ENCODE results near the gene RAMP3. TPM values are rescaled to one million over a fixed set of nuclear protein-coding genes. Genes with fewer than 3 reads are reported as not detected.
"Not testable (repeated sequence)": the region's sequence is repeated elsewhere in the genome, so short reads cannot be mapped to it uniquely, and the experiment has no call there.

The RAMP3 gene
- total and polyA plus RNA-seq, 2 donors (not counting 1 experiment from before 2014, with no cell fraction given) = 0.17 TPM; not detected in 1

DNA sequence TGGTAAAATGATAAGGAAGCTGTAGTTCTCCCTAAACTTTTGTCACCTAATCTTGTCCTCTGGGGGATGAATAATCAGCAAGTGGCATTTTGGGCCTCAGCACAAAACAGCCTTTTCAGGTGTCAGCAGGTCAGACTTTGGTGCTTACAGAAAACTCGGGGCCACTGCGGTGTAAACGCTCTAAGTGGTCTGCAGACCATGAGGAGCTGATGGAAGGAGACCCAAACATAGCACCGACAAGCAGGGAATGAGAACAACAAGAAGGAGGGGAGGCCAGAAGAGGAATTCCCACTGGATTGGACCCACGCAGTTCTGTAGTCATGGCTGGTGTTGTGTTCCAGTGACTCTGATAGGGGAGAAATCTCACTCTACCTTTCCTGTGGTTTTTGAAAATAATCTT is 45.4 kb downstream of the RAMP3 start:
- TF ChIP-seq, protein P1, sequence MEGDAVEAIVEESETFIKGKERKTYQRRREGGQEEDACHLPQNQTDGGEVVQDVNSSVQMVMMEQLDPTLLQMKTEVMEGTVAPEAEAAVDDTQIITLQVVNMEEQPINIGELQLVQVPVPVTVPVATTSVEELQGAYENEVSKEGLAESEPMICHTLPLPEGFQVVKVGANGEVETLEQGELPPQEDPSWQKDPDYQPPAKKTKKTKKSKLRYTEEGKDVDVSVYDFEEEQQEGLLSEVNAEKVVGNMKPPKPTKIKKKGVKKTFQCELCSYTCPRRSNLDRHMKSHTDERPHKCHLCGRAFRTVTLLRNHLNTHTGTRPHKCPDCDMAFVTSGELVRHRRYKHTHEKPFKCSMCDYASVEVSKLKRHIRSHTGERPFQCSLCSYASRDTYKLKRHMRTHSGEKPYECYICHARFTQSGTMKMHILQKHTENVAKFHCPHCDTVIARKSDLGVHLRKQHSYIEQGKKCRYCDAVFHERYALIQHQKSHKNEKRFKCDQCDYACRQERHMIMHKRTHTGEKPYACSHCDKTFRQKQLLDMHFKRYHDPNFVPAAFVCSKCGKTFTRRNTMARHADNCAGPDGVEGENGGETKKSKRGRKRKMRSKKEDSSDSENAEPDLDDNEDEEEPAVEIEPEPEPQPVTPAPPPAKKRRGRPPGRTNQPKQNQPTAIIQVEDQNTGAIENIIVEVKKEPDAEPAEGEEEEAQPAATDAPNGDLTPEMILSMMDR (conservative IDR thresholded peaks at IDR 0.05 in 1 of 2, IDR thresholded peaks at IDR 0.05 in 1 of 2; ENCODE audit: low read depth in 1 of 2, low read length in 2 of 2) = no peak
- no peak for TF ChIP-seq EZH2 (IDR thresholded peaks at IDR 0.05; ENCODE audit: low read length, missing control alignments)
- Histone ChIP-seq H3K4me3 (replicated peaks in 1 of 4; ENCODE audit: control extremely low read depth in 1 of 4, insufficient read depth in 1 of 4, low read depth in 3 of 4, low read length in 4 of 4) (no peak overlapping the region), H3K36me3 (ENCODE audit: control insufficient read depth, insufficient read depth, low read length) (no peaks in the 10 kb centered on the region), H3K9me3 (ENCODE audit: control insufficient read depth, insufficient read depth, low read depth, low read length) (no peaks in the 10 kb centered on the region), H3K27me3 (ENCODE audit: control insufficient read depth, insufficient read depth, low read length) (peaks cover 3% of the 10 kb centered on the region), H3K79me2 (ENCODE audit: control insufficient read depth, insufficient read depth, low read length) (no peaks in the 10 kb centered on the region), H3K4me2 (ENCODE audit: extremely low read depth, insufficient read depth, low read length) (no peak overlapping the region), H3K4me1 (ENCODE audit: control insufficient read depth, extremely low read depth, insufficient read depth, low read length) (no peaks in the 10 kb centered on the region), H3K9ac (ENCODE audit: insufficient read depth, low read length) (no peak overlapping the region), H3K27ac (ENCODE audit: insufficient read depth, low read length) (no peak overlapping the region), H2AFZ (ENCODE audit: low read length) (no peak overlapping the region), H4K20me1 (ENCODE audit: control insufficient read depth, extremely low read depth, insufficient read depth, low read length) (no peaks in the 10 kb centered on the region)
- DNase-seq (ENCODE audit: low read depth in 2 of 2) = no peak

DNA sequence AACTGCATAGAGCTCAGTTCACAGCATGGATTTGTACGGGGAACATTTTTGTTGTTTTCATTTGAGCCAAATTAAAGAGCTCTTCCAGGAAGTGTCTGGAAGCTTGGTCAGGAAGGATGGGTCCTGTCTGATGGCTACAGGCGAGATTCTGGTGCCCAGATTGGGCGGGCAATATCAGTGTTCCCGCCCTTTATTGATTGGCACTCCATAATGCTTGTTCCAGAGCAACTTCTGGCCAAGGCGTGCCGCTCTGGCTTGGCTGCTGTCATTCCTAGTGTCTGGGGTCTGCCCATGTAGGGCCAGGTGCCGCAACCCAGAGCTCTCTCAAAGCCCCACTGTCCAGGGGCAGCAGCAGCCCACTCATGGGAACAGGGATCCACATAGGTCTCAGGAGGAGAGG is 45.9 kb downstream of the RAMP3 start:
- H3K27me3 ChIP-seq (ENCODE audit: control insufficient read depth, insufficient read depth, low read length) = peaks cover 6% of the 10 kb centered on the region
- H3K27ac ChIP-seq (ENCODE audit: insufficient read depth, low read length) = no peak overlapping the region
- TF ChIP-seq, protein P1 (conservative IDR thresholded peaks at IDR 0.05 in 1 of 2, IDR thresholded peaks at IDR 0.05 in 1 of 2; ENCODE audit: low read depth in 1 of 2, low read length in 2 of 2) = no peak
- no peak for TF ChIP-seq EZH2 (IDR thresholded peaks at IDR 0.05; ENCODE audit: low read length, missing control alignments)
- no peaks in the 10 kb centered on the region for H3K79me2 ChIP-seq (ENCODE audit: control insufficient read depth, insufficient read depth, low read length)
- H2AFZ ChIP-seq (ENCODE audit: low read length) = no peak overlapping the region
- no peak for DNase-seq (ENCODE audit: low read depth in 2 of 2)
- H3K4me2 ChIP-seq (ENCODE audit: extremely low read depth, insufficient read depth, low read length) = no peak overlapping the region
- H3K9me3 ChIP-seq (ENCODE audit: control insufficient read depth, insufficient read depth, low read depth, low read length) = no peaks in the 10 kb centered on the region
- H4K20me1 ChIP-seq (ENCODE audit: control insufficient read depth, extremely low read depth, insufficient read depth, low read length) = no peaks in the 10 kb centered on the region
- H3K9ac ChIP-seq (ENCODE audit: insufficient read depth, low read length) = no peak overlapping the region
- H3K4me1 ChIP-seq (ENCODE audit: control insufficient read depth, extremely low read depth, insufficient read depth, low read length) = no peaks in the 10 kb centered on the region
- H3K4me3 ChIP-seq (replicated peaks in 1 of 4; ENCODE audit: control extremely low read depth in 1 of 4, insufficient read depth in 1 of 4, low read depth in 3 of 4, low read length in 4 of 4) = no peak overlapping the region
- H3K36me3 ChIP-seq (ENCODE audit: control insufficient read depth, insufficient read depth, low read length) = no peaks in the 10 kb centered on the region

DNA sequence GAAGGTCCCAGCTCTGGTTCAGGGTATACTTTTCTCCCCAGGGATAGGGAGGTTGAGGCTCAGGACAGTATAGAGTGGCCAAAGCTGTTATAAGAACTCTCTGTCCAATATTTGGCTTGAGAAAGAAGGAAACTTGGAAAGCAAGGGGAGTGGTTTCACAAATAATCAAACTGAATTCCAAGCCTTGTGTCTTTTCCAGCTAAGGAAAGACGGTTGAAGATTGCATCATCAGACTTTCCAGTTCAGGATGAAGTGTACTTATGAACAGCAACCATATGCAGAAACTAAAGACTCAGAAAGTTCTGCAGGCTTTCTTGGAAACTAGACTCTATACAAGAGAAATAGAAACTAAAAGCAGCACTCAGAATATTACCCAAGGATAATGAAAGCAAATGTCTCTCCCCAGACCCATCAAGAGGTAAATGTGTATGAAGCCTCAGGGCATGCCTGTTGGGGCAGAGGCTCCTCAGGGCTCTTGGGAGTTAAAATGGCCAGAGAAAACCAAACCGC is 46.4 kb downstream of the RAMP3 start:
- Histone ChIP-seq H3K36me3 (ENCODE audit: control insufficient read depth, insufficient read depth, low read length) (no peaks in the 10 kb centered on the region), H3K79me2 (ENCODE audit: control insufficient read depth, insufficient read depth, low read length) (no peaks in the 10 kb centered on the region), H3K4me2 (ENCODE audit: extremely low read depth, insufficient read depth, low read length) (no peak overlapping the region), H3K27ac (ENCODE audit: insufficient read depth, low read length) (no peak overlapping the region), H3K4me1 (ENCODE audit: control insufficient read depth, extremely low read depth, insufficient read depth, low read length) (no peaks in the 10 kb centered on the region), H3K9me3 (ENCODE audit: control insufficient read depth, insufficient read depth, low read depth, low read length) (no peaks in the 10 kb centered on the region), H2AFZ (ENCODE audit: low read length) (no peak overlapping the region), H3K4me3 (replicated peaks in 1 of 4; ENCODE audit: control extremely low read depth in 1 of 4, insufficient read depth in 1 of 4, low read depth in 3 of 4, low read length in 4 of 4) (peak overlapping the region in 3 of 4 experiments; percentile 3 to 24 (median 21)), H3K9ac (ENCODE audit: insufficient read depth, low read length) (no peak overlapping the region), H4K20me1 (ENCODE audit: control insufficient read depth, extremely low read depth, insufficient read depth, low read length) (no peaks in the 10 kb centered on the region), H3K27me3 (ENCODE audit: control insufficient read depth, insufficient read depth, low read length) (peaks cover 6% of the 10 kb centered on the region)
- TF ChIP-seq, protein P1 (conservative IDR thresholded peaks at IDR 0.05 in 1 of 2, IDR thresholded peaks at IDR 0.05 in 1 of 2; ENCODE audit: low read depth in 1 of 2, low read length in 2 of 2) = no peak
- TF ChIP-seq EZH2 (IDR thresholded peaks at IDR 0.05; ENCODE audit: low read length, missing control alignments) = no peak
- DNase-seq (ENCODE audit: low read depth in 2 of 2) = peak; percentile 10 to 83

DNA sequence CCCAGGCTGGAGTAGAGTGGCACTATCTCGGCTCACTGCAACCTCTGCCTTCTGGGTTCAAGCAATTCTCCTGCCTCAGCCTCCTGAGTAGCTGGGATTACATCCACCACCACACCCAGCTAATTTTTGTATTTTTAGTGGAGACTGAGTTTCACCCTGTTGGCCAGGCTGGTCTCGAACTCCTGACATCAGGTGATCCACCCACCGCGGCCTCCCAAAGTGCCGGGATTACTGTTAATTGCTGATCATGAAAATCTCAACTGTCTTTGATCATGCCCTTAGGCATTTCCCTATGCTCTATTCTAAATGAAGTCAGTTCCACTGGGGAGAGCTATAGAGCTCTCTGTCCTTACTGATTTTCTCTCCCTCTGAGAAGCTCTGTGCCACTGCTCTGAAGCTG is 48.7 kb downstream of the RAMP3 start:
- H3K27me3 ChIP-seq (ENCODE audit: control insufficient read depth, insufficient read depth, low read length); H3K4me2 ChIP-seq (ENCODE audit: extremely low read depth, insufficient read depth, low read length); H3K36me3 ChIP-seq (ENCODE audit: control insufficient read depth, insufficient read depth, low read length); H3K9me3 ChIP-seq (ENCODE audit: control insufficient read depth, insufficient read depth, low read depth, low read length); H3K79me2 ChIP-seq (ENCODE audit: control insufficient read depth, insufficient read depth, low read length); H2AFZ ChIP-seq (ENCODE audit: low read length); H3K4me1 ChIP-seq (ENCODE audit: control insufficient read depth, extremely low read depth, insufficient read depth, low read length); DNase-seq (ENCODE audit: low read depth in 2 of 2); H4K20me1 ChIP-seq (ENCODE audit: control insufficient read depth, extremely low read depth, insufficient read depth, low read length); H3K4me3 ChIP-seq (replicated peaks in 1 of 4; ENCODE audit: control extremely low read depth in 1 of 4, insufficient read depth in 1 of 4, low read depth in 3 of 4, low read length in 4 of 4); H3K9ac ChIP-seq (ENCODE audit: insufficient read depth, low read length); H3K27ac ChIP-seq (ENCODE audit: insufficient read depth, low read length): not testable (repeated sequence)

DNA sequence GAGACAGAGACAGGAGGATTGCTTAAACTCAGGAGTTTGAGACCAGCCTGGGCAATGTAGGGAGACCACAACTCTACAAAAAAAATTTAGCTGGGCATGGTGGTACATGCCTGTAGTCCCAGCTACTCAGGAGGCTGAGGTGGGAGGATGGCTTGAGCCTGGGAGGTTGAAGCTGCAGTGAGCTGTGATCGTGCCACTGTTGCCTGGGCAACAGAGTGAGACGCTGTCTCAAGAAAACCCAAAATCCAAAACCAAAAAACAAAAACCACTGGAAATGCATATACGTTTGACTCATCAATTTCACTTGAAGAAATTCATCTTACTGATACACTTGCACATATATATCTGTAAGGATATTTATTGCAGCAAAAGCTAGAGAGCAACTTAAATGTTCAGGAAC is 52.3 kb downstream of the RAMP3 start:
- not testable (repeated sequence) for DNase-seq (ENCODE audit: low read depth in 2 of 2); H3K9ac ChIP-seq (ENCODE audit: insufficient read depth, low read length); H2AFZ ChIP-seq (ENCODE audit: low read length); H3K36me3 ChIP-seq (ENCODE audit: control insufficient read depth, insufficient read depth, low read length); H3K4me3 ChIP-seq (replicated peaks in 1 of 4; ENCODE audit: control extremely low read depth in 1 of 4, insufficient read depth in 1 of 4, low read depth in 3 of 4, low read length in 4 of 4); H3K4me2 ChIP-seq (ENCODE audit: extremely low read depth, insufficient read depth, low read length); H3K4me1 ChIP-seq (ENCODE audit: control insufficient read depth, extremely low read depth, insufficient read depth, low read length); H4K20me1 ChIP-seq (ENCODE audit: control insufficient read depth, extremely low read depth, insufficient read depth, low read length); H3K27ac ChIP-seq (ENCODE audit: insufficient read depth, low read length); H3K79me2 ChIP-seq (ENCODE audit: control insufficient read depth, insufficient read depth, low read length); H3K9me3 ChIP-seq (ENCODE audit: control insufficient read depth, insufficient read depth, low read depth, low read length); H3K27me3 ChIP-seq (ENCODE audit: control insufficient read depth, insufficient read depth, low read length)

All from fibroblast of lung (primary cell).